Stimulated activated memory B cell treated with anti-CD40 and anti-IgM and Interleukin-4, amounts not matched to agents 10 μg/mL and 1 μg/mL and 100 μg/mL, for 72 hours (primary cell): Measurements from ENCODE around the gene BNIP3.

Experiments used
- ATAC-seq: fragments of 150-1000 bp; cut with Tn5 transposase; 2 replicates; pipeline ENCODE4 v1.10.0; 2021
- H3K27ac Mint-ChIP-seq: one replicate; pipeline ENCODE4 v1.8.0; 2022; ENCODE audit warnings: mild to moderate bottlenecking, mixed read lengths
- H3K27me3 Mint-ChIP-seq: one replicate; pipeline ENCODE4 v1.8.0; 2022; ENCODE audit warnings: mixed read lengths
- H3K36me3 Mint-ChIP-seq: one replicate; pipeline ENCODE4 v1.8.0; 2022; ENCODE audit warnings: mixed read lengths
- H3K4me1 Mint-ChIP-seq: one replicate; pipeline ENCODE4 v1.8.0; 2022; ENCODE audit warnings: mixed read lengths
- H3K4me3 Mint-ChIP-seq: one replicate; pipeline ENCODE4 v1.8.0; 2022; ENCODE audit warnings: mild to moderate bottlenecking, moderate library complexity, mixed read lengths
- H3K9me3 Mint-ChIP-seq: one replicate; pipeline ENCODE4 v1.8.0; 2022; ENCODE audit warnings: mixed read lengths

The BNIP3 gene

DNA sequence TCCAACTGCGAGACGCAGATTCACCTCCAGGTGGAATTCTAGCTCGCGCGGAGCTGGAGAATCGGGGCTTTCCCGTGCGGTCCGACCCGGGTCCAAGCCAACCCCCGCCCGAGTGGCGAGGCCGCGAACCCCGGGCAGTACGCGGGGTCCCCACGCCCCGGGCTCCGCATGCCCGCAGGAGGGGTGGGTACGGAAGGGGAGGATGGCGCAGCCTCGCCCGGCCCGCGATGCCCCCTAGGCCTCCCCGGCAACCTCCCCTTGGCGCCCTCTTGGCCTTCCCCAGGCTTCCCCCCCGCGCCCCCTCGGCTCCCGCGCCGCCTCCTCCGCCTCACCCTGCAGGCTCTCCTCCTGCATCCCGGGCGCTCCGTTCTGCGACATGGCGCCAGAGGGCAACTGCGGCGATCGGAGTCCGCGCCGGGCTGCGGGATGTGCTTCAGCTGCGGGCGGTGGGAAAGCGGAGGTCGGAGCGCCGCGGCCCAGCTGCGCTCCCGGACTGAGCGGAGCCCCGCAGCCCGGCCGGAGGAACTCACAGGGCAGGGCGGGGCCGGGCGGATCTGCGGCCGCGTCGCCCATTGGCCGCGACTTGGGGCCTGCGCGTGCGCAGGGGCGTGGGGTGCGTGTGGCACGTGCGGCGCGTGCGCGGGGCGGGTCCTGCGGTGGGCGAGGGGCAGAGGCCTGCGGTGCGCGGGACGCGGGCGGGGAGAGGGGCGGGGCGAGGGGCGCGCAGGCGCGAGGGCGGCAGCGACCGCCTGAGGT lies at the start of gene BNIP3:
Gene BNIP3 (minus strand): TSS at position 495 of the 756 bp plus-strand sequence. CDS start 117 bp downstream, at position 378.
- Mint-ChIP-seq H3K4me1 (peaks cover 38% of the 10 kb centered on the region), H3K27ac (peak within 1 kb of the TSS; percentile 78), H3K27me3 (peaks cover 13% of the 10 kb centered on the region), H3K9me3 (no peaks in the 10 kb centered on the region), H3K4me3 (peak within 1 kb of the TSS; percentile 90), H3K36me3 (peaks cover 9% of the 10 kb centered on the region)
- peak; percentile 94 for ATAC-seq

DNA sequence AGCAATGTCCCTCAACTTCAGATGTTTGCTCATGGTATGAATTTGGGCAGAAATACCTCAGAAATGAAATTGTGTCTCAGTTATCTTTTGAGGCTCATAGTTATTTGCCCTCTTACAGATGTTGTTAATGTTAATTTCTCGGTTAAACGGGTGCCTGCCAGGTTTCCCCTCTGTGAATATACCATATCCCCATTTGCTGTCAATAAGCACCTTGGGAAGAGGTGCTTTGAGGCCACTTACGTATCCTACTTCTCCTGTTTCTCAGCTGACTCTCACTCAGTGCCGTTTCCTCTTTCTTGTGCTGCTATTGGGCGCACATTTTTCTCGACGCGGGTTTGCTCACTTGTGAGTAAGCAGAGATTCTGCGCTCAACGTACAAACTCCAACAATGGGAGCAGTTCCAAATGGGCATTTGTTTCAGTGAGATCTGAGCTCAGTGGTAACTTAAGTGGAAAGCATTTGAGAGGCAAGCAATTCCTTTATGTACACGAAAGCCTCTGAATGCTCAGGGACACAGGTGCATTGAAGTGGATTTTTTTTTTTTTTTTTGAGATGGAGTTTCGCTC lies 49.3 kb upstream of the BNIP3 start:
- H3K27me3 Mint-ChIP-seq: peaks cover 83% of the 10 kb centered on the region
- H3K9me3 Mint-ChIP-seq: no peaks in the 10 kb centered on the region
- no peaks in the 10 kb centered on the region for H3K36me3 Mint-ChIP-seq
- no peak overlapping the region for H3K27ac Mint-ChIP-seq
- no peak for ATAC-seq
- H3K4me1 Mint-ChIP-seq: no peaks in the 10 kb centered on the region
- H3K4me3 Mint-ChIP-seq: no peak overlapping the region

DNA sequence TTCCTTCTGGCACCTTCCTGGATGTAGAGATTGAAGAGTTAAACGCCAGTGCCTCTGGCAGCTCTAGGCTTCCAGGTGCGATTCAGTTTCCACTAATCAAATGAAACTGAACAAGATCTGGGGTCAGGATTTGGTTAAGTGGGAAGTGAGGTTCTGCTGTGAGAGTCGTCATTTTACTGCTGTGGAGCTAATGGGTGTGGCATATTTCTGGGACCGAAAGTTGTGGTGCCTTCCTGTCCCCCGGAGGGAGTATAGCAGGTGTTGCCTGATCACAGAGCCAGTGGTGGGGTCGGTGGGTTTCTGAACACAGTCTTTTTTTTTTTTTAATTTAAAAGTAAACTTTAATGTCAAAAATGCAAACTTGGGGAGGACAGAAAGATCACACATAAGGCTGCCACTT lies 47.0 kb upstream of the BNIP3 start:
- H3K36me3 Mint-ChIP-seq: no peaks in the 10 kb centered on the region
- peaks cover 77% of the 10 kb centered on the region for H3K27me3 Mint-ChIP-seq
- no peaks in the 10 kb centered on the region for H3K4me1 Mint-ChIP-seq
- H3K4me3 Mint-ChIP-seq: no peak overlapping the region
- no peak for ATAC-seq
- H3K9me3 Mint-ChIP-seq: no peaks in the 10 kb centered on the region
- H3K27ac Mint-ChIP-seq: no peak overlapping the region

- Mint-ChIP-seq H3K9me3 (no peaks in the 10 kb centered on the region), H3K36me3 (no peaks in the 10 kb centered on the region), H3K27ac (no peak overlapping the region), H3K4me3 (no peak overlapping the region), H3K27me3 (peaks cover 77% of the 10 kb centered on the region), H3K4me1 (peaks cover 8% of the 10 kb centered on the region)
- no peak for ATAC-seq
These were observed 45.8 kb upstream of the BNIP3 start for GRCh38 chr10:132027423-132027983.

GRCh38 chr10:132023092-132023811 lies 41.5 kb upstream of the BNIP3 start:
- ATAC-seq: peak; percentile 62
- no peaks in the 10 kb centered on the region for H3K36me3 Mint-ChIP-seq
- no peaks in the 10 kb centered on the region for H3K9me3 Mint-ChIP-seq
- peaks cover 49% of the 10 kb centered on the region for H3K27me3 Mint-ChIP-seq
- H3K27ac Mint-ChIP-seq: no peak overlapping the region
- H3K4me3 Mint-ChIP-seq: peak overlapping the region; percentile 33
- peaks cover 8% of the 10 kb centered on the region for H3K4me1 Mint-ChIP-seq

- no peak overlapping the region for H3K4me3 Mint-ChIP-seq
- peaks cover 39% of the 10 kb centered on the region for H3K27me3 Mint-ChIP-seq
- ATAC-seq: no peak
These were observed 40.5 kb upstream of the BNIP3 start for GRCh38 chr10:132022241-132022640.

DNA sequence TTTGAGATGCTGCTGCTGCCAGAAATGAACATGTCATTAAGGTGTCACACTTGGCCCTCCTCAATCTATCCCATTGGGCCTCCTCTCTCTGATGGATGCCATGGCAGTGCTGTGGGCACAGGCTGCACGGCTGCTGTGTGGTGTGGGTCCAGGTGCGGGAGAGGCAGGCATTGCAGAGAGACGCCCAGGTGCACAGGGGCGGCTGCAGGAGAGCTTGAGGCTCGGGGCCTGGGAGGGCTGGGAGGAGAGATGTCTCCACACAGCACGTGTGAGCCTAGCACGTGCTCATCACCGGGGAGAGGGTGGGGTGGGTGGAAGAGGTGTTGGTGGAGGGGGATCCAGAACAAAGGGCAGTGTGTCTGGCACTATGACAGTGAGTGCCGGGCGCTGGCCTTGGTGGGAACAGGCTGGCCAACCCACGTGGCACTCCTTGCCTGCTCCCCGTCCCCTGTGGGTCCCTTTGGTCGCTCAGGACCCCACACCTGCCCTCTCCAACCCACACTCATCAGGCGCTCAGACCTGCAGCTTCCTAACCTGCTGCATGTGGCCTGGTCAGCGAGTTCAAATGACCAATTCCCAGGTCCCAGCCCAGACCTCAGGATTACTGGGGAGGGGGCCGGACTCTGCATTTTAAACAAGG lies 39.9 kb upstream of the BNIP3 start:
- H3K27ac Mint-ChIP-seq: no peak overlapping the region
- H3K27me3 Mint-ChIP-seq: peaks cover 32% of the 10 kb centered on the region
- no peaks in the 10 kb centered on the region for H3K36me3 Mint-ChIP-seq
- H3K4me3 Mint-ChIP-seq: no peak overlapping the region
- H3K4me1 Mint-ChIP-seq: peaks cover 8% of the 10 kb centered on the region
- H3K9me3 Mint-ChIP-seq: no peaks in the 10 kb centered on the region
- no peak for ATAC-seq

More at GRCh38 chr10:132022241-132022640, 40.5 kb upstream of the BNIP3 start:
- Mint-ChIP-seq H3K4me1 (peaks cover 8% of the 10 kb centered on the region), H3K36me3 (no peaks in the 10 kb centered on the region), H3K9me3 (no peaks in the 10 kb centered on the region), H3K27ac (no peak overlapping the region)

DNA sequence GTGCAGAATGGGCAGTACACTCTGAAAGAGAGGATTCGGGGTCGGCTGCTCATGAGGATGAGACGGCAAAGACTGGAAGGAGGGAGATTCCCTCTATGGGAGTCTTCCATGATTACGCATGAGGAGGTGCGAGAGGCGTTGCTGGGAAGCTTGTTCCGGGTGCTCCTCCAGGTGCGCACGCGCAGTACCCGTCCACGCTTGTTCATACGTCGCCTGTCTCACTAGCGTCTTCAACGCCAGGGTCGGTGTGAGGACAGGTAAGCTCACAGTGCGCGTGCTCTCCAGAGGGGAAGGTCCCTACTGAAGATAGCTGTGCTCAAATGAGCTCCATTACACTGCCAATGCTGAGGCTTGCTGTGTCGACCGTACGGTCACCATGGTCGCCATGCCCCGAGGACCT lies 39.3 kb upstream of the BNIP3 start:
- H3K9me3 Mint-ChIP-seq: no peaks in the 10 kb centered on the region
- no peak overlapping the region for H3K27ac Mint-ChIP-seq
- no peaks in the 10 kb centered on the region for H3K36me3 Mint-ChIP-seq
- no peak for ATAC-seq
- H3K4me1 Mint-ChIP-seq: peaks cover 8% of the 10 kb centered on the region
- peaks cover 27% of the 10 kb centered on the region for H3K27me3 Mint-ChIP-seq
- no peak overlapping the region for H3K4me3 Mint-ChIP-seq

- ATAC-seq: no peak
- no peak overlapping the region for H3K4me3 Mint-ChIP-seq
- H3K27ac Mint-ChIP-seq: no peak overlapping the region
- H3K9me3 Mint-ChIP-seq: no peaks in the 10 kb centered on the region
- no peaks in the 10 kb centered on the region for H3K36me3 Mint-ChIP-seq
- peaks cover 8% of the 10 kb centered on the region for H3K4me1 Mint-ChIP-seq
- peaks cover 23% of the 10 kb centered on the region for H3K27me3 Mint-ChIP-seq
These were observed 38.7 kb upstream of the BNIP3 start for GRCh38 chr10:132020456-132020855.

- Mint-ChIP-seq H3K4me3 (no peak overlapping the region), H3K9me3 (no peaks in the 10 kb centered on the region), H3K27me3 (peaks cover 14% of the 10 kb centered on the region), H3K4me1 (peaks cover 8% of the 10 kb centered on the region), H3K36me3 (no peaks in the 10 kb centered on the region), H3K27ac (no peak overlapping the region)
- no peak for ATAC-seq
These were observed 37.6 kb upstream of the BNIP3 start for GRCh38 chr10:132019366-132019765.

- Mint-ChIP-seq H3K27me3 (peaks cover 9% of the 10 kb centered on the region), H3K27ac (no peak overlapping the region), H3K4me3 (no peak overlapping the region), H3K36me3 (no peaks in the 10 kb centered on the region), H3K4me1 (peaks cover 8% of the 10 kb centered on the region), H3K9me3 (no peaks in the 10 kb centered on the region)
- no peak for ATAC-seq
These were observed 36.7 kb upstream of the BNIP3 start for GRCh38 chr10:132018446-132018845.

GRCh38 chr10:132016514-132016913 lies 34.8 kb upstream of the BNIP3 start:
- H3K9me3 Mint-ChIP-seq: no peaks in the 10 kb centered on the region
- no peak overlapping the region for H3K27ac Mint-ChIP-seq
- H3K4me3 Mint-ChIP-seq: no peak overlapping the region
- H3K27me3 Mint-ChIP-seq: no peaks in the 10 kb centered on the region
- H3K4me1 Mint-ChIP-seq: no peaks in the 10 kb centered on the region
- no peaks in the 10 kb centered on the region for H3K36me3 Mint-ChIP-seq
- ATAC-seq: no peak

DNA sequence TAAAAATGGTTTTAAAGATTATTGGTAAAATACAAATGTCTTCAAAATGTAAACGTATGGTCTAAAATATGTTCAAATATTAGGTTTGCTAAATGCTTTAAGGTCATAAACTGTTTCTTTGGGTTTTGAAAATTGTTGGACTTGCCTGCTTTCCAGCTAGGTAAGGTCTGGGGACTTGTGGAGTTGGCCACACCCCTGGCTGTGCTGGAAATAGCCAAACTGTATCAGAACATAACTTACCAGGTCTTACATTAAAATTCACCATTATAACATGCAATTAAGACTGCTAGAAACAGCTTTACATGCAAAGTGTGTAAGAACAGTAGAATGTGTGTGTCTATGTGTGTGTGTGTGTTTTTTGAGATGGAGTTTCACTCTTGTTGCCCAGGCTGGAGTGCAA lies 29.7 kb upstream of the BNIP3 start:
- H3K27me3 Mint-ChIP-seq: peaks cover 8% of the 10 kb centered on the region

DNA sequence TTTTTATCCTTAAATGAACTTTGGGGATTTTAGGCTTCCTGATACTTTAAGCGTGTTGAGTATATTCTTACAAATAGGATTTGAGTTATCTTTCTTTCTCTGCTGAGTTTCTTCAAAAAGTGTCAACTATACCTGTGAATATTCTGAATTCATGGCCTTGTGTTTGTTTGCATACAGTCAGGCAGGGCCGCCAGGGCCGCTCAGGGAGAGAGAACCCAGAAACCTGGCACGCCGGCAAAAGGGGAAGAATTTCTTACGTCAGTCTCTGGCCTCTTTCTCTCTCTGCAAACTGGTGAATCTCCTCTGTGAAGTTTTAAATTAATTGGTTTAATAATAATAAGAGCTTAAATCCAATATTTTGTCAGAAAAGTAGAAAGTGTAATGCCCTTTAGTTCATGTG lies 29.3 kb upstream of the BNIP3 start:
- Mint-ChIP-seq H3K27me3 (peaks cover 8% of the 10 kb centered on the region), H3K36me3 (no peaks in the 10 kb centered on the region), H3K9me3 (no peaks in the 10 kb centered on the region), H3K4me1 (no peaks in the 10 kb centered on the region), H3K4me3 (no peak overlapping the region), H3K27ac (no peak overlapping the region)
- ATAC-seq: no peak

More for the DNA sequence above, 29.7 kb upstream of the BNIP3 start:
- Mint-ChIP-seq H3K9me3 (no peaks in the 10 kb centered on the region), H3K4me1 (no peaks in the 10 kb centered on the region), H3K27ac (no peak overlapping the region), H3K36me3 (no peaks in the 10 kb centered on the region), H3K4me3 (no peak overlapping the region)
- no peak for ATAC-seq

GRCh38 chr10:132010483-132010882 lies 28.8 kb upstream of the BNIP3 start:
- Mint-ChIP-seq H3K27ac (no peak overlapping the region), H3K9me3 (no peaks in the 10 kb centered on the region), H3K36me3 (no peaks in the 10 kb centered on the region), H3K4me1 (no peaks in the 10 kb centered on the region), H3K4me3 (no peak overlapping the region), H3K27me3 (peaks cover 8% of the 10 kb centered on the region)
- no peak for ATAC-seq
